ENCODE data around the gene IL17RD. TPM values are rescaled to one million over a fixed set of nuclear protein-coding genes. Genes with fewer than 3 reads are reported as not detected.

Gene IL17RD
- total and polyA plus RNA-seq, 10 of the 15 experiments (the other 5 are each of a cell fraction or from before 2014, with no cell fraction given): 0.01 to 0.08 (median 0.04) TPM; not detected in 3

DNA sequence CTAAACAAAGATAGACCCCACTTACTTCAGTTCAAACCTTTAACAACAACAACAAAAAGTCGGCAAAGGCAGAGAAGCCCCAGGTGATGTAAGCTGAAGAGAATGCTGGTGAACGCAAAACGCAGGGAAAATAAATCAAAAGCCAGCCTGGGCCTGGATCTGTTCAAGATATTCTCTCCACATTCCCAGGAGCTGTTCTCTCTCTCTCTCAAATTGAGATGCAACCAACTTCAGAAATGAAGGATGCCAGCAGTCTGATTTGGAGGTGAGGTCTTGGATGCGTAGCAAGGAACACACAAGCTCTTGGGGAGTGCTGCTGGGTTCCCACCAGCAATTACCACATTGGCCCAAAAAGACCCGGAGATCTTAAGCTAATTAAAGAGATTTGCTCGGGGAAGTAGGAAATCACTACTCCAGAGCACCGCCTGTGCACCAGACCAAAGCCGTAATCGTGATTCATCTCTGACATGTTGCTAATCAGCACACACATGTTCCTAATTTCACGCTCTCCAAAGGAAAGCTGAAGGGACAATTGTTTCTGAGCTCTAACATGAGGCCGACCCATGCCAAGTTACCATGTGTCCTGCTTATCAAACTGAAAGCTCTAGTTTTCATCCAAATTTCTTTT, 37.1 kb downstream of the IL17RD start:
- no TSS peak for BruUV-seq (replicated peaks)
- H2AFZ ChIP-seq (ENCODE audit: control insufficient read depth, low read depth, low read length): no peak overlapping the region
- no peak for FAIRE-seq
- in situ Hi-C loops (cut with MboI): no loop called here
- DNase-seq (ENCODE audit: low read depth, low spot score): no peak
- H3K27me3 ChIP-seq (replicated peaks in 1 of 2; ENCODE audit: control insufficient read depth in 2 of 2, insufficient read depth in 2 of 2, low read length in 1 of 2): peaks cover 0 to under 1% of the 10 kb centered on the region in 2 experiments; a peak in 3 of 4 replicates
- H3K27ac ChIP-seq (ENCODE audit: control insufficient read depth, insufficient read depth): no peak overlapping the region
- H3K9me3 ChIP-seq (replicated peaks; ENCODE audit: control insufficient read depth, insufficient read depth, low read length): no peaks in the 10 kb centered on the region
- intact Hi-C loops (cut with micrococcal nuclease; ENCODE audit: unreplicated experiment): no loop called here
- no peak overlapping the region for H3K4me3 ChIP-seq
- WGBS (ENCODE audit: insufficient coverage, insufficient replicate concordance, low lambda C conversion rate, missing lambda C conversion rate): 65% methylated on average over 11 of the region's 11 CpGs
- H3K4me1 ChIP-seq (ENCODE audit: control insufficient read depth, insufficient read depth, low read length): no peaks in the 10 kb centered on the region
- POLR2A ChIA-PET: interaction anchor here (0.6 kb wide), 1 partner anchor 442 kb away, joined by 3 read pairs; no protein-coding TSS in a partner anchor
- no peak overlapping the region for H3K4me2 ChIP-seq (ENCODE audit: control insufficient read depth, insufficient read depth)
- H3K9ac ChIP-seq (ENCODE audit: control insufficient read depth, insufficient read depth, low read length): no peak overlapping the region
- H3K79me2 ChIP-seq (ENCODE audit: control insufficient read depth, insufficient read depth, low read length): no peaks in the 10 kb centered on the region
- CTCF ChIA-PET: no interaction called here
- no peaks in the 10 kb centered on the region for H3K36me3 ChIP-seq (ENCODE audit: control insufficient read depth in 2 of 2, insufficient read depth in 2 of 2, low read length in 1 of 2)
- TF ChIP-seq NFYA (IDR thresholded peaks at IDR 0.05; ENCODE audit: borderline replicate concordance, low read depth, low read length) (no peak), YBX1 (IDR thresholded peaks at IDR 0.05) (no peak), TBL1XR1 (IDR thresholded peaks at IDR 0.05; ENCODE audit: low read depth, low read length) (no peak), SMARCA5 (IDR thresholded peaks at IDR 0.05) (no peak), TCF12 (IDR thresholded peaks at IDR 0.05; ENCODE audit: low read depth, low read length) (no peak), BCL11A (IDR thresholded peaks at IDR 0.05; ENCODE audit: low read depth, low read length) (no peak), MYB (IDR thresholded peaks at IDR 0.05; ENCODE audit: borderline replicate concordance, low read depth, low read length) (no peak), LARP7 (IDR thresholded peaks at IDR 0.05) (no peak), NR2C2 (IDR thresholded peaks at IDR 0.05; ENCODE audit: borderline replicate concordance, control insufficient read depth, insufficient read length, low read depth) (no peak), NFIC (IDR thresholded peaks at IDR 0.05; ENCODE audit: low read depth, low read length) (no peak), SP1 (IDR thresholded peaks at IDR 0.05; ENCODE audit: low read depth, low read length) (no peak)
- TF ChIP-seq, protein P1, sequence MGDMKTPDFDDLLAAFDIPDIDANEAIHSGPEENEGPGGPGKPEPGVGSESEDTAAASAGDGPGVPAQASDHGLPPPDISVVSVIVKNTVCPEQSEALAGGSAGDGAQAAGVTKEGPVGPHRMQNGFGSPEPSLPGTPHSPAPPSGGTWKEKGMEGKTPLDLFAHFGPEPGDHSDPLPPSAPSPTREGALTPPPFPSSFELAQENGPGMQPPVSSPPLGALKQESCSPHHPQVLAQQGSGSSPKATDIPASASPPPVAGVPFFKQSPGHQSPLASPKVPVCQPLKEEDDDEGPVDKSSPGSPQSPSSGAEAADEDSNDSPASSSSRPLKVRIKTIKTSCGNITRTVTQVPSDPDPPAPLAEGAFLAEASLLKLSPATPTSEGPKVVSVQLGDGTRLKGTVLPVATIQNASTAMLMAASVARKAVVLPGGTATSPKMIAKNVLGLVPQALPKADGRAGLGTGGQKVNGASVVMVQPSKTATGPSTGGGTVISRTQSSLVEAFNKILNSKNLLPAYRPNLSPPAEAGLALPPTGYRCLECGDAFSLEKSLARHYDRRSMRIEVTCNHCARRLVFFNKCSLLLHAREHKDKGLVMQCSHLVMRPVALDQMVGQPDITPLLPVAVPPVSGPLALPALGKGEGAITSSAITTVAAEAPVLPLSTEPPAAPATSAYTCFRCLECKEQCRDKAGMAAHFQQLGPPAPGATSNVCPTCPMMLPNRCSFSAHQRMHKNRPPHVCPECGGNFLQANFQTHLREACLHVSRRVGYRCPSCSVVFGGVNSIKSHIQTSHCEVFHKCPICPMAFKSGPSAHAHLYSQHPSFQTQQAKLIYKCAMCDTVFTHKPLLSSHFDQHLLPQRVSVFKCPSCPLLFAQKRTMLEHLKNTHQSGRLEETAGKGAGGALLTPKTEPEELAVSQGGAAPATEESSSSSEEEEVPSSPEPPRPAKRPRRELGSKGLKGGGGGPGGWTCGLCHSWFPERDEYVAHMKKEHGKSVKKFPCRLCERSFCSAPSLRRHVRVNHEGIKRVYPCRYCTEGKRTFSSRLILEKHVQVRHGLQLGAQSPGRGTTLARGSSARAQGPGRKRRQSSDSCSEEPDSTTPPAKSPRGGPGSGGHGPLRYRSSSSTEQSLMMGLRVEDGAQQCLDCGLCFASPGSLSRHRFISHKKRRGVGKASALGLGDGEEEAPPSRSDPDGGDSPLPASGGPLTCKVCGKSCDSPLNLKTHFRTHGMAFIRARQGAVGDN (IDR thresholded peaks at IDR 0.05): no peak
- TF ChIP-seq, protein P2, sequence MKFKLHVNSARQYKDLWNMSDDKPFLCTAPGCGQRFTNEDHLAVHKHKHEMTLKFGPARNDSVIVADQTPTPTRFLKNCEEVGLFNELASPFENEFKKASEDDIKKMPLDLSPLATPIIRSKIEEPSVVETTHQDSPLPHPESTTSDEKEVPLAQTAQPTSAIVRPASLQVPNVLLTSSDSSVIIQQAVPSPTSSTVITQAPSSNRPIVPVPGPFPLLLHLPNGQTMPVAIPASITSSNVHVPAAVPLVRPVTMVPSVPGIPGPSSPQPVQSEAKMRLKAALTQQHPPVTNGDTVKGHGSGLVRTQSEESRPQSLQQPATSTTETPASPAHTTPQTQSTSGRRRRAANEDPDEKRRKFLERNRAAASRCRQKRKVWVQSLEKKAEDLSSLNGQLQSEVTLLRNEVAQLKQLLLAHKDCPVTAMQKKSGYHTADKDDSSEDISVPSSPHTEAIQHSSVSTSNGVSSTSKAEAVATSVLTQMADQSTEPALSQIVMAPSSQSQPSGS (IDR thresholded peaks at IDR 0.05; ENCODE audit: low read length): no peak
- TF ChIP-seq, protein P3, sequence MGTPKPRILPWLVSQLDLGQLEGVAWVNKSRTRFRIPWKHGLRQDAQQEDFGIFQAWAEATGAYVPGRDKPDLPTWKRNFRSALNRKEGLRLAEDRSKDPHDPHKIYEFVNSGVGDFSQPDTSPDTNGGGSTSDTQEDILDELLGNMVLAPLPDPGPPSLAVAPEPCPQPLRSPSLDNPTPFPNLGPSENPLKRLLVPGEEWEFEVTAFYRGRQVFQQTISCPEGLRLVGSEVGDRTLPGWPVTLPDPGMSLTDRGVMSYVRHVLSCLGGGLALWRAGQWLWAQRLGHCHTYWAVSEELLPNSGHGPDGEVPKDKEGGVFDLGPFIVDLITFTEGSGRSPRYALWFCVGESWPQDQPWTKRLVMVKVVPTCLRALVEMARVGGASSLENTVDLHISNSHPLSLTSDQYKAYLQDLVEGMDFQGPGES (IDR thresholded peaks at IDR 0.05): no peak
- no peak for ATAC-seq
- SMC1A ChIA-PET (ENCODE audit: uncharacterized antibody, unreplicated experiment): no interaction called here
- H4K20me1 ChIP-seq (ENCODE audit: control insufficient read depth, insufficient read depth): no peaks in the 10 kb centered on the region
- RAD21 ChIA-PET (ENCODE audit: unreplicated experiment): interaction anchor here (0.7 kb wide), 1 partner anchor 11 kb away, joined by 3 read pairs; no protein-coding TSS in a partner anchor

All from GM12878 (cell line).